ENCODE measurements around the gene UBA7. TPM values are rescaled to one million over a fixed set of nuclear protein-coding genes. Genes with fewer than 3 reads are reported as not detected.
A peak's percentile ranks its signal among the peaks of the same experiment; 100 is the strongest.

UBA7 gene
- total and polyA plus RNA-seq, 2 of the 13 experiments (the other 11 are each of a cell fraction or from before 2014, with no cell fraction given): 9.5 to 16.5 TPM

DNA sequence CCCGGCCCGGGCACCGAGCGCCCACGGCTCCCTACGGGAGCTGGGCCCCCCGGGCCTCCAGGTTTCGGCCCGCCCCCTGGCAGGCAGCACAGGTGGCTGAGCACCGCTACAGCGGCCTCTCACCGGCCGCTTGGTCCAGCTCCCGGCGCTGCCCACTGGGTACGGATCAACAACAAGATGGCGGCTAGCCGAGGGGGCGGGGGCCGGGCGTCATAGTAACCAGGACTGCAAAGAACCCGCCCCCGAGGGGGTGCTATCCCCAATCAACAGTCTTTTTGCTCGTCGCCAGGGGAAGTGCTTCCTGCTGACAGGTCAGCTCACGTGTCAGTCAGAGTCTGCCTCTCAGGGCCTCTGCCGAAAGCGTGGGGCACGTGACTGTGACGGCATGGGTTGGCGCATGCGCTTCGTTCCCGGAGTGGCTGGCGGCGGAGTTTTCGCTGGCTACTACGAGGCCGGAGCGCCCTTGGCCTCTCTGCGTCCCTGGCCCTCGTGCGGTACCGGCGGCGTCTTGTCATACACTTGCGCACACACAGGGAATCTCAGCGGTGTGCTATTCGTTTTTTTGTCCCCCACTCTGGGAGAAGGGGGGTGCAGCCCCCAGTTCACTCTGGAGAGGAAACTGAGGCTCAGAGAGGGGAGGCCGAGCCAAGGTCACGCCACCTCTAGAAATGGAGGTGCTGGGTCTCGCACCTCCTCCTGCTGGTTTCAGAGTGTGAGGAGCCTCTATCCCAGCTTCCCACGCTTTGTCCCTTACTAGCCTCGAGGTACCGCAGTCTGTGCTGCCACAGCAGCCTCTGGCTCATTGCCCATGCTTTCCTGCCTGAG, 27.2 kb downstream of the UBA7 start, which contains the start of gene IP6K1 (continued):
- TF ChIP-seq HOXA3 (CRISPR knock-in tag; IDR thresholded peaks at IDR 0.05) (peak; percentile 95), ETV6 (CRISPR knock-in tag; conservative IDR thresholded peaks at IDR 0.05) (no peak), FOXM1 (CRISPR knock-in tag; IDR thresholded peaks at IDR 0.05) (no peak), EHMT2 (IDR thresholded peaks at IDR 0.05; ENCODE audit: borderline replicate concordance, low read depth, low read length) (no peak), MYC (CRISPR knock-in tag; IDR thresholded peaks at IDR 0.05; ENCODE audit: borderline replicate concordance) (peak; percentile 85), ZBTB42 (CRISPR knock-in tag; IDR thresholded peaks at IDR 0.05) (peak; percentile 77; the same call in 1 of the 2 replicates), MIER3 (CRISPR knock-in tag; IDR thresholded peaks at IDR 0.05; ENCODE audit: borderline replicate concordance) (0 out of 2 replicates have a peak, but pooled peaks have one; percentile 51), ZNF296 (CRISPR knock-in tag; conservative IDR thresholded peaks at IDR 0.05) (no peak), KDM1A (CRISPR knock-in tag; IDR thresholded peaks at IDR 0.05) (no peak), FOSL1 (CRISPR knock-in tag; IDR thresholded peaks at IDR 0.05; ENCODE audit: borderline replicate concordance) (no peak), ZNF382 (CRISPR knock-in tag; IDR thresholded peaks at IDR 0.05; ENCODE audit: borderline replicate concordance) (no peak), TGIF2 (CRISPR knock-in tag; IDR thresholded peaks at IDR 0.05) (0 out of 2 replicates have a peak, but pooled peaks have one; percentile 32), HNRNPLL (IDR thresholded peaks at IDR 0.05; ENCODE audit: low read depth, low read length, poor library complexity, severe bottlenecking) (peak; percentile 94), DNMT1 (CRISPR knock-in tag; IDR thresholded peaks at IDR 0.05) (no peak), ZNF530 (CRISPR knock-in tag; IDR thresholded peaks at IDR 0.05; ENCODE audit: low read depth) (no peak)
- TF ChIP-seq, protein P1, sequence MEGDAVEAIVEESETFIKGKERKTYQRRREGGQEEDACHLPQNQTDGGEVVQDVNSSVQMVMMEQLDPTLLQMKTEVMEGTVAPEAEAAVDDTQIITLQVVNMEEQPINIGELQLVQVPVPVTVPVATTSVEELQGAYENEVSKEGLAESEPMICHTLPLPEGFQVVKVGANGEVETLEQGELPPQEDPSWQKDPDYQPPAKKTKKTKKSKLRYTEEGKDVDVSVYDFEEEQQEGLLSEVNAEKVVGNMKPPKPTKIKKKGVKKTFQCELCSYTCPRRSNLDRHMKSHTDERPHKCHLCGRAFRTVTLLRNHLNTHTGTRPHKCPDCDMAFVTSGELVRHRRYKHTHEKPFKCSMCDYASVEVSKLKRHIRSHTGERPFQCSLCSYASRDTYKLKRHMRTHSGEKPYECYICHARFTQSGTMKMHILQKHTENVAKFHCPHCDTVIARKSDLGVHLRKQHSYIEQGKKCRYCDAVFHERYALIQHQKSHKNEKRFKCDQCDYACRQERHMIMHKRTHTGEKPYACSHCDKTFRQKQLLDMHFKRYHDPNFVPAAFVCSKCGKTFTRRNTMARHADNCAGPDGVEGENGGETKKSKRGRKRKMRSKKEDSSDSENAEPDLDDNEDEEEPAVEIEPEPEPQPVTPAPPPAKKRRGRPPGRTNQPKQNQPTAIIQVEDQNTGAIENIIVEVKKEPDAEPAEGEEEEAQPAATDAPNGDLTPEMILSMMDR (CRISPR knock-in tag; IDR thresholded peaks at IDR 0.05): 0 out of 2 replicates have a peak, but pooled peaks have one; percentile 17
- TF ChIP-seq, protein P2, sequence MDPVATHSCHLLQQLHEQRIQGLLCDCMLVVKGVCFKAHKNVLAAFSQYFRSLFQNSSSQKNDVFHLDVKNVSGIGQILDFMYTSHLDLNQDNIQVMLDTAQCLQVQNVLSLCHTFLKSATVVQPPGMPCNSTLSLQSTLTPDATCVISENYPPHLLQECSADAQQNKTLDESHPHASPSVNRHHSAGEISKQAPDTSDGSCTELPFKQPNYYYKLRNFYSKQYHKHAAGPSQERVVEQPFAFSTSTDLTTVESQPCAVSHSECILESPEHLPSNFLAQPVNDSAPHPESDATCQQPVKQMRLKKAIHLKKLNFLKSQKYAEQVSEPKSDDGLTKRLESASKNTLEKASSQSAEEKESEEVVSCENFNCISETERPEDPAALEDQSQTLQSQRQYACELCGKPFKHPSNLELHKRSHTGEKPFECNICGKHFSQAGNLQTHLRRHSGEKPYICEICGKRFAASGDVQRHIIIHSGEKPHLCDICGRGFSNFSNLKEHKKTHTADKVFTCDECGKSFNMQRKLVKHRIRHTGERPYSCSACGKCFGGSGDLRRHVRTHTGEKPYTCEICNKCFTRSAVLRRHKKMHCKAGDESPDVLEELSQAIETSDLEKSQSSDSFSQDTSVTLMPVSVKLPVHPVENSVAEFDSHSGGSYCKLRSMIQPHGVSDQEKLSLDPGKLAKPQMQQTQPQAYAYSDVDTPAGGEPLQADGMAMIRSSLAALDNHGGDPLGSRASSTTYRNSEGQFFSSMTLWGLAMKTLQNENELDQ (CRISPR knock-in tag; IDR thresholded peaks at IDR 0.05; ENCODE audit: borderline replicate concordance): peak; percentile 32; the same call in 1 of the 2 replicates
- TF ChIP-seq, protein P3, sequence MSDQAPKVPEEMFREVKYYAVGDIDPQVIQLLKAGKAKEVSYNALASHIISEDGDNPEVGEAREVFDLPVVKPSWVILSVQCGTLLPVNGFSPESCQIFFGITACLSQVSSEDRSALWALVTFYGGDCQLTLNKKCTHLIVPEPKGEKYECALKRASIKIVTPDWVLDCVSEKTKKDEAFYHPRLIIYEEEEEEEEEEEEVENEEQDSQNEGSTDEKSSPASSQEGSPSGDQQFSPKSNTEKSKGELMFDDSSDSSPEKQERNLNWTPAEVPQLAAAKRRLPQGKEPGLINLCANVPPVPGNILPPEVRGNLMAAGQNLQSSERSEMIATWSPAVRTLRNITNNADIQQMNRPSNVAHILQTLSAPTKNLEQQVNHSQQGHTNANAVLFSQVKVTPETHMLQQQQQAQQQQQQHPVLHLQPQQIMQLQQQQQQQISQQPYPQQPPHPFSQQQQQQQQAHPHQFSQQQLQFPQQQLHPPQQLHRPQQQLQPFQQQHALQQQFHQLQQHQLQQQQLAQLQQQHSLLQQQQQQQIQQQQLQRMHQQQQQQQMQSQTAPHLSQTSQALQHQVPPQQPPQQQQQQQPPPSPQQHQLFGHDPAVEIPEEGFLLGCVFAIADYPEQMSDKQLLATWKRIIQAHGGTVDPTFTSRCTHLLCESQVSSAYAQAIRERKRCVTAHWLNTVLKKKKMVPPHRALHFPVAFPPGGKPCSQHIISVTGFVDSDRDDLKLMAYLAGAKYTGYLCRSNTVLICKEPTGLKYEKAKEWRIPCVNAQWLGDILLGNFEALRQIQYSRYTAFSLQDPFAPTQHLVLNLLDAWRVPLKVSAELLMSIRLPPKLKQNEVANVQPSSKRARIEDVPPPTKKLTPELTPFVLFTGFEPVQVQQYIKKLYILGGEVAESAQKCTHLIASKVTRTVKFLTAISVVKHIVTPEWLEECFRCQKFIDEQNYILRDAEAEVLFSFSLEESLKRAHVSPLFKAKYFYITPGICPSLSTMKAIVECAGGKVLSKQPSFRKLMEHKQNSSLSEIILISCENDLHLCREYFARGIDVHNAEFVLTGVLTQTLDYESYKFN (CRISPR knock-in tag; conservative IDR thresholded peaks at IDR 0.05): peak; percentile 28
- TF ChIP-seq, protein P4, sequence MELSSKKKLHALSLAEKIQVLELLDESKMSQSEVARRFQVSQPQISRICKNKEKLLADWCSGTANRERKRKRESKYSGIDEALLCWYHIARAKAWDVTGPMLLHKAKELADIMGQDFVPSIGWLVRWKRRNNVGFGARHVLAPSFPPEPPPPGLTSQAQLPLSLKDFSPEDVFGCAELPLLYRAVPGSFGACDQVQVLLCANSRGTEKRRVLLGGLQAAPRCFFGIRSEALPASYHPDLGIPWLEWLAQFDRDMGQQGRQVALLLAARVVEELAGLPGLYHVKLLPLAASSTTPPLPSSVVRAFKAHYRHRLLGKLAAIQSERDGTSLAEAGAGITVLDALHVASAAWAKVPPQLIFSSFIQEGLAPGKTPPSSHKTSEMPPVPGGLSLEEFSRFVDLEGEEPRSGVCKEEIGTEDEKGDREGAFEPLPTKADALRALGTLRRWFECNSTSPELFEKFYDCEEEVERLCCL (CRISPR knock-in tag; IDR thresholded peaks at IDR 0.05; ENCODE audit: borderline replicate concordance): no peak

Data from HepG2 (cell line).